HL-60/S4 treated with retinoic acid at 250 ng/mL for 4 days and 3 days (cell line): ENCODE measurements around the gene LRRC17.
"Not testable (repeated sequence)": the region's sequence is repeated elsewhere in the genome, so short reads cannot be mapped to it uniquely, and the experiment has no call there.

Source experiments
- in situ Hi-C: fragments of 300-500 bp; cut with MboI; formaldehyde crosslinking; loops from 2 replicates; pipeline ENCODE4 v1.7.0; 2022; ENCODE audit warnings: low sequenced_read_pairs

The LRRC17 gene

DNA sequence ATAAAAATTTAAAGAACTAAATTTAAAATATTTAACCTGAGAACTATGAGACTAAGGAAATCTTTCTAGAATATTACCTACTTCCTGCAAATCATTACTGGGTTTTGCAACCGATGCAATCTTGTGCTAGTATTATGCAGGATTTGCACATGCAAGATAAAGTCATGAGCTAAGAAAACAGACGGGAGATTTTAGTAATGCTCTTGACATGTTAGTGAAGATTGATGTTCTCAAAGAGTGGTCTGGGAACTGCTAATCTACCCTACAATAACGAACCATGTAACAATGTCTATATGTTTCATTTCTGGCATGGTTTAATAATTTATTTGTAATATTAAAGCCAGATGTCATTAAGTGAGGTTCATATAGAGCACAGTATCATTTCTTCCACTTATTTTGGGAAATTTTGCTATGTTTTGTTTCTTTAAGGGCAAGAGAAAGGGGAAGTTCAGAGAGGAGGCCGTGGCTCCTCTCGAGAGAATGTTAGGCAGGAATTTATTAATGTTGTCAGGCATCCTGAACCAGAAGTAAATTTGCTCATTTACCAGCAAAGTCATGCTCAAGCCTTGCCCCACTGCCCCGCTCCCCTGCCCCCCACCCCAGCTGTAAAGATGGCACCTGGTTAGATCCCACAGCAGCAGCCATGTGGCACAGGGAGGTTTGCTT is 22.8 kb downstream of the LRRC17 start:
- in situ Hi-C loops, result no loop called here

DNA sequence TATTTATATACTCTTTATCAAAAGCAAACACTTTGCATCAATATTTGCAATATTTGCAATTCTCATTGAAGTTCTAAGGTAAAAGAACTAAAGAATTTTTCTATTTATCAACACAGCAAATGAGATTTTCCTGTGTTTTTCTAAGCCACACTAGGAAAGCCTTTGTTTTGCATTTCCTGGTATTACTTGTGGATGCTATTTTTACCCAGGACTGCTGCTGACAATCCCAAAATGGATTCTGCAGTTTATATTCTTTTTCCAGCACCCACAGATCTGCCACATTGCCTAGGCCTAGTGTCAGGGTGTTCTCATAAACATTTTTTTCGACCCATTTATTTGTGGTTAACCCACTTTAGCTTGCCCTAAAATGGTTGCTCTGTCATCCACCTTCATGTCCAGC is 25.9 kb downstream of the LRRC17 start:
- in situ Hi-C loops, result no loop called here

DNA sequence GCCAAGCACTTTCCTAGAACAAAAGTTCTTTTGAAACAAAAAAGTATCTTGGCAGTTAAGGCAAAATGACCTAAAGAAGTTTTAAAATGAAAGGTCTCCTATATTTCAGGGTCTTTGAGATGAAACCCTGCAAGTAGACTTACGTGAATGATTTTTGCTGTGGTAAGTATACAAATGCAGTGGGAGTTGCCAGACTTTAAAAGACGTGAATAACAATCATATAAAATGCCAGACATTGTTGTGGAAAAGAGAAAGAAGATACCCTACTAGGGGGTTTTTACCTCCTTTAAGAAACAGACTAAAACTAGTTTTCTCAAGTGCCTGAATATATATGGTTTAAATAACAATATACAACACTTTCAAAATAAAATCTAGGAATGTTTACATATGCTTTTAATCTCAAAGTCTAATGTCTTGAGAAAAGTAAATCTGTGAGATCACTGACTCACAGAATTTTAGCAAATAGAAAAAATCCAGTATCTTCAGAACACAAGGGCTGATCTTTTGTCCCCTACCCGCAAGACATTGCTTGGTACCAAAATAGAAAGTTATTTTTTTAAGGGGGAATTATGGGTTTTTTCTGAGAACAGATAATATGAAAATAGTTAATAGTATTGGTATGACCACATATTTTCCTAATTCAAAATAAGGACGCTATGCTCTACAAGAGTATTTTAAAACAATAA is 29.5 kb downstream of the LRRC17 start:
- in situ Hi-C loops, result no loop called here

DNA sequence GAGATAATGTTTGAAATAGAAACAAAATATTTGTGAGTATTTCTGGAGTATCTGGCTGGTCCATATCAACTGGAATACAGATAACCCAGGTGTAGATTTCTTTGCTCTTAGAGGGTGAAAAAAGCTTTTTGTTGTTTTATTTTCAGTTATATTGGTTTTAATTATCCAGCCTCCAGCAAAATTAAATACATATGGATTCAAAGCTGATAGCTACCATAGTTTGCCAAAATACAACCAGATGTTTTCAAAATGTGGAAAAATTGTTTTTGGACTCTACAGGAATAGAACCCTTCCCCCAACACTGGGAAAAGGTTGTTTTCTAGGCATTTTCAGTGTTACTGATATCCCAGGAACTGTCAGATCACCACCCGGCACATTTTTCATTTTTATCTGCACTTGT is 30.1 kb downstream of the LRRC17 start:
- in situ Hi-C loops, result no loop called here

DNA sequence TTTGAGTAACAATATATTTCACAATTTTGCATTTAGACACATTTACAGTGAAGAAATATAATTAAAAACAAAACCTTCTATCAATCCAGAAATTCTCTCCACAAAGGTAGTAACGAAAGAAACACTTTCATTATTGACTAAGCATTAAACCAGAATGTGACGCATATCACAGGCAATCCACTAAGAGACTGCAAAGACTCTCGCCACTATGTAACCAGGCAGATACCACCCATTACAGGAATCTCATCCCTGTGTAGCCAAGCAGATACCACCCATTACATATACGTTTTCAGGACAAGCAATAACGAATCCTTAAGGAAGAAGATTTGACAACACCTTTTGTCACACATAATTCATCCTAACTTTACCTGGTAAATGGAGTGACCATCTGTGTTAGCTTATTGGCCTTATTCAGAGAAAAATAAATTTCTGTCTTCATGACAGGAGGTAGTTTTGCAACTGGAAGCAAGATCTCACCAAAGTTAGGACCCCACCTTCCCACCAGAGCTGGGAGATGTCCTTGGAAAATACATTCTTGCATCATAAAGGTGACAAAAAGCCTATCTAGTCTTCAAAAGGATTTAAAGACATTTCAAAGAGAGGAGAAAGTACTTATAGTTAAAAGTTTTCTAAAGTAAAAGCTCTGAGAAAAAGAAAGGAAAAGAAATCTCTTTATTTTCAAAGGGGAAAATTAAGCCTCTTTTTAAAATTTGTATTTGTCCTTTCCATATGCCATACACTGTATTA is 30.8 kb downstream of the LRRC17 start:
- in situ Hi-C loops, result no loop called here

DNA sequence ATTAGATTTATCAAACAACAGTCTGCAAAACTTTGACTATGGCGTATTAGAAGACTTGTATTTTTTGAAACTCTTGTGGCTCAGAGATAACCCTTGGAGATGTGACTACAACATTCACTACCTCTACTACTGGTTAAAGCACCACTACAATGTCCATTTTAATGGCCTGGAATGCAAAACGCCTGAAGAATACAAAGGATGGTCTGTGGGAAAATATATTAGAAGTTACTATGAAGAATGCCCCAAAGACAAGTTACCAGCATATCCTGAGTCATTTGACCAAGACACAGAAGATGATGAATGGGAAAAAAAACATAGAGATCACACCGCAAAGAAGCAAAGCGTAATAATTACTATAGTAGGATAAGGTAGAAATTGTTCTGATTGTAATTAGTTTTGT is 31.4 kb downstream of the LRRC17 start:
- in situ Hi-C loops, result no loop called here

DNA sequence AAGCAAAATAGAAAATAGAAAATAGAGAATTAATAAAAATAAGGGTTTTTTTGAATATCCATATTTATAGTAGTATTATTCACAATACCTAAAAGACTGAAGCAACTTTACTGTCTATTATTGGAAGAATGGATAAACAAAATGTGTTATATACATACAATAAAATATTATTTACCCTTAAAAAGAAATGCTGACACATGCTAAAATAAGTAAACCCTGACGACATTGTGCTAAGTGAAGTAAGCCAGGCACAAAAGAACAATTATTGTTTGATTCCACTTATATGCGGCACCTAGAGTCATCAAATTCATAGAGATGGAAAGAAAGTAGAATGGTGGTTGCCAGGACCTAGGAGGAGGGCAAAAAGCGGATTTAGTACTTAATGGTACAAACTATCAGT is 39.0 kb downstream of the LRRC17 start:
- in situ Hi-C loops, result no loop called here

DNA sequence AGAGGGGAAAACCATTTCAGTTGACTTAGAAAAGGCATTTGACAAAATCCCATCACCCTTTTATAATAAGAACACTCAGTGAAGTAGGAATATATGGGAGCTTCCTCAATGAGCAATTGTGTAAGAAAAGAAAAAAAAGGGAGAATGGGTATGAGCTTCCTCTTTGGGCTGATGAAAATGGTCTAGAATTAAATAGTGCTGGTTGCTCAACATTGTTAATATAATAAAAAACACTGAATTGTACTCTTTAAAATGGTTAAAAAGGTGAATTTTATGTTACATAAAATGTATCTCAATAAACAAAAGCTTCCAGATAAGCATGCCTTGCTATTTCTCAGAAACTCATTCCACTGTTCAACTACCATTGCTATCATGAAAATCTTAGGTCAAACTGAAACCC is 40.6 kb downstream of the LRRC17 start:
- in situ Hi-C loops, result no loop called here

DNA sequence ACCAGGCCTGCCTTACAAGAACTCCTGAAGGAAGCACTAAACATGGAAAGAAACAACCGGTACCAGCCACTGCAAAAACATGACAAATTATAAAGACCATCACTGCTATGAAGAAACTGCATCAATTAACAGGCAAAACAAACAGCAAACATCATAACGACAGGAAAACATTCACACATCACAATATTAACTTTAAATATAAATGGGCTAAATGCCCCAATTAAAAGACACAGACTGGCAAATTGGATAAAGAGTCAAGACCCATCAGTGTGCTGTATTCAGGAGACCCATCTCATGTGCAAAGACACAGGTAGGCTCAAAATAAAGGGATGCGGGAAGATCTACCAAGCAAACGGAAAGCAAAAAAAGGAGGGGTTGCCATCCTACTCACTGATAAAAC is 41.6 kb downstream of the LRRC17 start:
- in situ Hi-C loops, result not testable (repeated sequence)

DNA sequence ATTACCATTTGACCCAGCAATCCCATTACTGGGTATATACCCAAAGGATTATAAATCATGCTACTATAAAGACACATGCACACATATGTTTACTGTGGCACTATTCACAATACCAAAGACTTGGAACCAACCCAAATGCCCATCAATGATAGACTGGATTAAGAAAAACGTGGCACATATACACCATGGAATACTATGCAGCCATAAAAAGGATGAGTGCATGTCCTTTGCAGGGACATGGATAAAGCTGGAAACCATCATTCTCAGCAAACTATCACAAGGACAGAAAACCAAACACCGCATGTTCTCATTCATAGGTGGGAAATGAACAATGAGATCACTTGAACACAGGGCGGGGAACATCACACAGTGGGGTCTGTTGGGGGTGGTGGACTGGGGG is 45.2 kb downstream of the LRRC17 start:
- in situ Hi-C loops, result not testable (repeated sequence)

DNA sequence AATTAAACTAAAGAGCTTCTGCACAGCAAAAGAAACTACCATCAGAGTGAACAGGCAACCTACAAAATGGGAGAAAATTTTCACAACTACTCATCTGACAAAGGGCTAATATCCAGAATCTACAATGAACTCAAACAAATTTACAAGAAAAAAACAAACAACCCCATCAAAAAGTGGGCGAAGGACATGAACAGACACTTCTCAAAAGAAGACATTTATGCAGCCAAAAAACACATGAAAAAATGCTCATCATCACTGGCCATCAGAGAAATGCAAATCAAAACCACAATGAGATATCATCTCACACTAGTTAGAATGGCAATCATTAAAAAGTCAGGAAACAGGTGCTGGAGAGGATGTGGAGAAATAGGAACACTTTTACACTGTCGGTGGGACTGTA is 49.2 kb downstream of the LRRC17 start:
- in situ Hi-C loops, result not testable (repeated sequence)

DNA sequence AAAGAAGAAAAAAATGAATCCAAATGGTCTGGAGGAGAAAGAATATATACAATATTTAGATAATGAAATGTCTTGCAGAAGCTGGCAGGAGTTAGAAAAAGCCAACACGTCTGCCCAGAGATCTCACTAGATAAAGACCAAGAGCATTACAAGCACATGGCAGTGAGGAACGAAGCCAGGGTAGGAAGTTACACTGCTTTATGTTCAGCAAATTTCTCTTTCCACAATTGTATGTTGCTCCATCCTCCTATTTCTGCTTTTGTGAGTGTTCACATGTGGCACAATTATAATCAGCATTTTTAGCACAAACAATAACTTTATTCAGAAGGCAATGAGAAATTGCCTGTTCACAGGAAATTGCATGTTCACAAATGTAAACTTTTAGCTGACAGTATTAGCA is 53.7 kb downstream of the LRRC17 start:
- in situ Hi-C loops, result no loop called here

DNA sequence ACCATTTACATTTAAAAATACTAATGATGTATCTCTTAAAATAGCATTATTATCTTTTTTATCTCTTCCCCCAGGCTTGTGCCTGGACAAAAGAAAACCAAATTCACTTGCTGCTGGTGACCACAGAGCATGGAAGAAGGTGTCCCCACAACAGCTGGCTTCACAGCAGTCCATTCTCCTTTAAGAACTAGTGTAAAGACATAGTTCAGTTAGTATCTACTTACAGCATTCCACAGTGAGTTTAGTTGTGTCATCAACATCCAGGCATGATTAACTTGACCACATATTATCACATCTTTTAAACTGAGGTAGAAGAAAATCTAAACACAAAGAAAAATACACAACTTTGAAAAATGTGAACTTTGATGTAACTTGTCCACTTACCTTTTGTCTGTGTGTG is 55.0 kb downstream of the LRRC17 start:
- in situ Hi-C loops, result no loop called here

DNA sequence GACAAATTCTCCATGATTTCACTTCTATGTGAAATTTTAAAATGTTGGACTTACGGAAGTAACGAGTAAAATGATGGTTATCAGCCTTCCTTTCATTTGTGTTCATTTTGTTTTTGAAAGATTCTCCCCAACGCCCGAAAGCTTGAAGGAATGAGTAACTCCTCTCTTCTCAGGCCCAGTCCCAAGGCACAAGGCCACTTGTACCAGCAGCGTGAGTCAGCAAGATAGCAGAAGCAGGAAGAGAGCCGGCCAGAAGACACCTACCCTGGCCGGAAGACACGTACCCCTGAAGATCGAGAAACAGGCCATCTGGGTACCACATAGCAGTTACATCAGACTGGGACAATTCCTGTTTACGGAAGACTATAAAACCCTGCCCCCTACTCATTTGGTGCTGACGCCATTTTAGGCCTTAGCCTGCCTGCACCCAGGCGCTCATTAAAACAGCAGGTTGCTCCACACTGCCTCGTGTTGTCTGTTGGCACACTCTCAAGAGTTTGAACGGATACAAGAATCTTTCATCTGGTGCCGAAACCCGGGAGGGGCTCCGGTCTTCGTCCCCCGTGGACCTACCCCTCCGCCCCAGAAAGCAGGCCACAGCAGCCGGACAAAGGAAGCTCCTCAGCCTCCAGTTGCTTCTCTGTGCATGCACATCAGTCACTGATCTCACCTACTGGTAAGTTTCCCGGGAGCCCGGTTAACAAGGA is 60.4 kb downstream of the LRRC17 start:
- in situ Hi-C loops, result no loop called here

DNA sequence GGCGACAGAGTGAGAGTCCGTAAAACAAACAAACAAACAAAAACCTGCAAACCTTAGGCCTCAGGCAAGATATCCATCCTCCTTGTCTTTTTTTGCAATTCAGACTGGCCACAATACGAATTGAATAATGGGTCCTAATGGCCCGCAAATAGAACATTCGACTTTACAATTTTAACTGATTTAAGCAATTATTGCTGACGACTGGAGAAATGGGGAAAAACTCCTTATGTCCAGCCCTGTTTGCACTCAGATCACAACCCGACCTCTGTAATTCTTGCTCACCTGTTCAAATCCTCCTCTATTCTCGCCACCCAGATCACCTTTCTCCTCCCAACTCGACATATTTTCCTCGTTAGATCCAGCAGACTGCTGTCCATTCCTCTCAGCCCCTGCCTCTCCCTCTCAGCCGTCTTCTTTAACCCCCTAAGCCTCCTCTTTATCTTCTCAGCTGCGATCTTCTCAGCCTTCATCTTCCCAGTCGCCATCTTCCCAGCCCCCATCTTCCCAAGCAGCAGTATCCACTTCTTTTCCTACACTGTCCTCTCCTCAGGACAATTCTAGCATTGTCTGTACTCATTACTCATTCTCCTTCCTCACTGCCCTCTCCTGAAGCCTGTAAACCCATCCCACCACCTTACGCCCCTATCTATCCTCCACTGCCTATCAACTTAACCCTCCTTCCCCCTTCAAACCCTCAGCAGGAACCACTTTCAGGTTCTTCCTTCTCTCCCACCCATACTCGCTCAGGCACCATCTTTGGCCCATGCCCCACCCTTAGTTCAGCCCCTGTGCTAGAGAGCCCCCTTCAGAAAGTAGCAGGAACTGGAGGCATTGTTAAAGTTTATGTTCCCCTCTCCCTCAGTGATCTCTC is 61.8 kb downstream of the LRRC17 start:
- in situ Hi-C loops, result no loop called here

DNA sequence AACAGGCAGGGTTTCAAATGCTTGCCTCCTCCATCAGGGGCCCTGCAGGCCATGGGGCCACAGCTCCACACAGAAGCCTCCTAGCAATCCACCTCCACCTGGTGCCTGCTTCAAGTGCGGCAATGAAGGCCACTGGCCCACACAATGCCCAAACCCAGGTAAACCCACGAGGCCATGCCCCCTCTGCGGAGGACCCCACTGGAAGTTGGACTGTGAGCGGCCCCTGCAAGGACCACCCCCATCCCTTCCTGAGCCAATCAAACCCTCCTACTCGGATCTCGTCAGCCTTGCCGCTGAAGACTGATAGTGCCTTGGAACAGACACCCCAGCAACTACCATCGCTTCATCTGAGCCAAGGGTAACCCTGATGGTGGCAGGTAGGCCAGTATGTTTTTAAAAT is 63.1 kb downstream of the LRRC17 start:
- in situ Hi-C loops, result no loop called here

DNA sequence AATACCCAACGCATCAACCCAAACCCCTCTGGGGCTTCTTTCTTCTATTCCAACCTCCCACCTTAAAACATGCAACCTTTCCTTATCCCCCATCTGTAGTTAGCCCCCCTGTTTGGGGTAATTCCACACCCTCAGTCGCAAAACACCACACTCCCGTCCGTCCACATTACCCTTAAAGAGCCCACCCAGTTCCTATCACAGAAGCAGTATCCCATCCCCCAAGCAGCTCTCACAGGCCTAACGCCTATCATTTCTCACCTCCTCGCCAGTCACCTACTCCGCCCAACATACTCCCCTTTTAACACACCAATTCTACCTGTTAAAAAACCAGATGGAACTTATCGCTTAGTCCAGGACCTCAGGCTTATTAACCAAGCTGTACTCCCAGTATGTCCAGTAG is 63.7 kb downstream of the LRRC17 start:
- in situ Hi-C loops, result no loop called here

DNA sequence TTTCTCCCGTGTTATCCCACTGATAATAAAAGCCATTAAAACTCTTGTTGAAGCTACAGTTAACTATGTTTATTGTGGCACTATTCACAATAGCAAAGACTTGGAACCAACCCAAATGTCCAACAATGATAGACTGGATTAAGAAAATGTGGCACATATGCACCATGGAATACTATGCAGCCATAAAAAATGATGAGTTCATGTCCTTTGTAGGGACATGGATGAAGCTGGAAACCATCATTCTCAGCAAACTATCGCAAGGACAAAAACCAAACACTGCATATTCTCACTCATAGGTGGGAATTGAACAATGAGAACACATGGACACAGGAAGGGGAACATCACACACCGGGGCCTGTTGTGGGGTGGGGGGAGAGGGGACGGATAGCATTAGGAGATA is 64.8 kb downstream of the LRRC17 start:
- in situ Hi-C loops, result not testable (repeated sequence)

DNA sequence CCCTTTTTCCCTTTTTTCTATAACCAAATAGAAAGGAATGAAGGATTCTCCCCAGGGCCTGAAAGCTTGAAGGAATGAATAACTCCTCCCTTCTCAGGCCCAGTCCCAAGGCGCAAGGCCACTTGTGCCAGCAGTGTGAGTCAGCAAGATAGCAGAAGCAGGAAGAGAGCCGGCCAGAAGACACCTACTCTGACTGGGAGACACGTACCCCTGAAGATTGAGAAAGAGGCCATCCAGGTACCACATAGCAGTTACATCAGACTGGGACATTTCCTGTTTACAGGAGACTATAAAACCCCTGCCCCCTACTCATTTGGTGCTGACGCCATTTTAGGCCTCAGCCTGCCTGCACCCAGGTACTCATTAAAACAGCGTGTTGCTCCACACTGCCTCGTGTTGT is 65.5 kb downstream of the LRRC17 start:
- in situ Hi-C loops, result no loop called here

DNA sequence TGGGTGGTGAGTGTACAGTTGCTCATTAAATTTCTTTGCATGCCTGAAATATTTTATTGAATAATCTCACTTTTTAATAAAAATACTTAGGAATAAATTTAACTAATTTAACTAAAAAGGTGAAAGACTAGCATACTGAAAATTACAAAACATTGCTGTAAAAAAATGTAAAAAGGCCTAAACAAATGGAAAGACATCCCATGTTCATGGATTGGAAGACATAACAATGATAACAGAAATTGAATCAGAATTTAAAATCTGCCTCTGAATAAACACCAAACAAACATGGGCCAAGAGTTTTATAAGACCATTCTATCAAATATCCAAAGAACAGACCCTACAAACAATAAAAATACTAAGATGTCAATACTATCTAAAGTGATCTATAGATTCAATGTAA is 66.9 kb downstream of the LRRC17 start:
- in situ Hi-C loops, result no loop called here

DNA sequence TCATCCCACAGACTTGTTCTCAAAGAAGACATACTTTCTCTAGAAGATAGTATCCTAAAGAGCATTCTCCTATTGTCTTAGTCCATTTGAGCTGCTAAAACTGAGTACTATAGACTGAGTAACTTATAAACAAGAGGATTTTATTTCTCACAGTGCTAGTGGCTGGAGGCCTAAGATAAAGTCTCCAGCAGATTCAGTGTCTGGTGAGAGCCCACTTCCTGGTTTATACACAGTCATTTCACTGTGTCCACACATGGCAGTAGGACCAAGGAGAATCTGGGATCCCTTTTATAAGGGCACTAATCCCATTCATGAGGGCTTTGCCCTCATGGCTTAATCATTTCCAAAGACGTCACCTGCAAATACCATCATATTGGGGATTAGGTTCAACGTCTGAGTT is 68.7 kb downstream of the LRRC17 start:
- in situ Hi-C loops, result no loop called here
